Panc1 (cell line): Measurements from ENCODE around the gene KCNAB1.

Experiments used
- TF ChIP-seq, protein P1 (sequence below): fragments of 450-650 bp; IDR thresholded peaks from 2 replicates; pipeline ENCODE4 v1.5.1; 2017; ENCODE audit warnings: mild to moderate bottlenecking
- TF ChIP-seq, protein P2 (sequence below), 2 experiments: IDR thresholded peaks; 2 replicates each; pipeline ENCODE4 v1.6.1; 2011 to 2012; ENCODE audit warnings: low read depth in 2 of 2, control low read depth in 1 of 2, low read length in 1 of 2, mild to moderate bottlenecking in 1 of 2, moderate library complexity in 1 of 2; ENCODE audit not compliant: insufficient read depth in 1 of 2

DNA sequence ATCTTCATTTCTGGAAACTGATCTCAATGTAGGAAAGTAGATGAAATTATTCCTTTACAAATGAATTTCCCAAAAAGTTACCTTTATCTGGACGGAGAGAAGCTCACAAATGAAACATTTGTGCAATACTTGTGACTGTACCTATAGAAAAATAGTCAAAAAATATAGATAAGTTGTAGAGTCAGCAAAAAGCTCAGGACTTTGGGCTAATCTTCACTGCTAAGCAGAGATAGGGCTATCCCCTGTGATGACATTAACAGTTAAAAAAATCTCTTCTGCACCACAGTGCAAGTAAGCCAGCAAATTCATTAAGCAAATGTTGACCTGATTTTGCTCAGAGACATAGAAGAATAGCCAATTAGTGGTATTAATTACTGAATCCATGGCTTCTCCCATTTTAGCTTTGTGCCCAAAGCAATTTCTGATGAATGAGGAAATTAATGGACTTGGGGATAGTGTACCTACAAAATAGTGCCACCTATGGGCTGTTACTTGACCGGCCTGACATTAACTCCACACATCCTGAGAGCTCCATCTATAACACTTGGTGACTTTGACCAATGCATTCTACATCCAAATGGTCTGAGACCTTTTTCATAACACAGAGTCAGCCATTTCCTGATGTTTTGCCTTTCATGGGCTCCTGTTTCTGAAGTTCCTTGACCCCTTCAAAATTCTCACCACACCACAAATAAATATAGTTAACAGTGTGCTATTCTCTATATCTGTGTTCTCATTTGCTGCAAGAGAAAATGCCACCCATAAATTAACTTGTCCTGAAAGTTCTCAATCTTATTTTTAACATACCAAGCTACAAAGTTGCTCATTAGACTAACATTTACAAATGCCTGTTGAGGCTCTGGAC lies 329.6 kb downstream of the KCNAB1 start:
- TF ChIP-seq, protein P1, sequence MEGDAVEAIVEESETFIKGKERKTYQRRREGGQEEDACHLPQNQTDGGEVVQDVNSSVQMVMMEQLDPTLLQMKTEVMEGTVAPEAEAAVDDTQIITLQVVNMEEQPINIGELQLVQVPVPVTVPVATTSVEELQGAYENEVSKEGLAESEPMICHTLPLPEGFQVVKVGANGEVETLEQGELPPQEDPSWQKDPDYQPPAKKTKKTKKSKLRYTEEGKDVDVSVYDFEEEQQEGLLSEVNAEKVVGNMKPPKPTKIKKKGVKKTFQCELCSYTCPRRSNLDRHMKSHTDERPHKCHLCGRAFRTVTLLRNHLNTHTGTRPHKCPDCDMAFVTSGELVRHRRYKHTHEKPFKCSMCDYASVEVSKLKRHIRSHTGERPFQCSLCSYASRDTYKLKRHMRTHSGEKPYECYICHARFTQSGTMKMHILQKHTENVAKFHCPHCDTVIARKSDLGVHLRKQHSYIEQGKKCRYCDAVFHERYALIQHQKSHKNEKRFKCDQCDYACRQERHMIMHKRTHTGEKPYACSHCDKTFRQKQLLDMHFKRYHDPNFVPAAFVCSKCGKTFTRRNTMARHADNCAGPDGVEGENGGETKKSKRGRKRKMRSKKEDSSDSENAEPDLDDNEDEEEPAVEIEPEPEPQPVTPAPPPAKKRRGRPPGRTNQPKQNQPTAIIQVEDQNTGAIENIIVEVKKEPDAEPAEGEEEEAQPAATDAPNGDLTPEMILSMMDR = peak; percentile 72
- TF ChIP-seq, protein P2, sequence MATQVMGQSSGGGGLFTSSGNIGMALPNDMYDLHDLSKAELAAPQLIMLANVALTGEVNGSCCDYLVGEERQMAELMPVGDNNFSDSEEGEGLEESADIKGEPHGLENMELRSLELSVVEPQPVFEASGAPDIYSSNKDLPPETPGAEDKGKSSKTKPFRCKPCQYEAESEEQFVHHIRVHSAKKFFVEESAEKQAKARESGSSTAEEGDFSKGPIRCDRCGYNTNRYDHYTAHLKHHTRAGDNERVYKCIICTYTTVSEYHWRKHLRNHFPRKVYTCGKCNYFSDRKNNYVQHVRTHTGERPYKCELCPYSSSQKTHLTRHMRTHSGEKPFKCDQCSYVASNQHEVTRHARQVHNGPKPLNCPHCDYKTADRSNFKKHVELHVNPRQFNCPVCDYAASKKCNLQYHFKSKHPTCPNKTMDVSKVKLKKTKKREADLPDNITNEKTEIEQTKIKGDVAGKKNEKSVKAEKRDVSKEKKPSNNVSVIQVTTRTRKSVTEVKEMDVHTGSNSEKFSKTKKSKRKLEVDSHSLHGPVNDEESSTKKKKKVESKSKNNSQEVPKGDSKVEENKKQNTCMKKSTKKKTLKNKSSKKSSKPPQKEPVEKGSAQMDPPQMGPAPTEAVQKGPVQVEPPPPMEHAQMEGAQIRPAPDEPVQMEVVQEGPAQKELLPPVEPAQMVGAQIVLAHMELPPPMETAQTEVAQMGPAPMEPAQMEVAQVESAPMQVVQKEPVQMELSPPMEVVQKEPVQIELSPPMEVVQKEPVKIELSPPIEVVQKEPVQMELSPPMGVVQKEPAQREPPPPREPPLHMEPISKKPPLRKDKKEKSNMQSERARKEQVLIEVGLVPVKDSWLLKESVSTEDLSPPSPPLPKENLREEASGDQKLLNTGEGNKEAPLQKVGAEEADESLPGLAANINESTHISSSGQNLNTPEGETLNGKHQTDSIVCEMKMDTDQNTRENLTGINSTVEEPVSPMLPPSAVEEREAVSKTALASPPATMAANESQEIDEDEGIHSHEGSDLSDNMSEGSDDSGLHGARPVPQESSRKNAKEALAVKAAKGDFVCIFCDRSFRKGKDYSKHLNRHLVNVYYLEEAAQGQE (IDR thresholded peaks at IDR 0.05; ENCODE audit: insufficient read depth in 1 of 2, low read depth in 2 of 2, low read length in 1 of 2) = no peak
